Activated CD4-positive, alpha-beta T cell treated with anti-CD3 and anti-CD28 coated beads, Interleukin-2, amount 50 U/mL, for 16 hours (primary cell): Measurements from ENCODE around the gene NEK11.
"Not testable (repeated sequence)": the region's sequence is repeated elsewhere in the genome, so short reads cannot be mapped to it uniquely, and the experiment has no call there.

ENCODE experiments used
- DNase-seq: peaks from one replicate; pipeline ENCODE4 v3.0.0-alpha.2; 2020

Gene NEK11

DNA sequence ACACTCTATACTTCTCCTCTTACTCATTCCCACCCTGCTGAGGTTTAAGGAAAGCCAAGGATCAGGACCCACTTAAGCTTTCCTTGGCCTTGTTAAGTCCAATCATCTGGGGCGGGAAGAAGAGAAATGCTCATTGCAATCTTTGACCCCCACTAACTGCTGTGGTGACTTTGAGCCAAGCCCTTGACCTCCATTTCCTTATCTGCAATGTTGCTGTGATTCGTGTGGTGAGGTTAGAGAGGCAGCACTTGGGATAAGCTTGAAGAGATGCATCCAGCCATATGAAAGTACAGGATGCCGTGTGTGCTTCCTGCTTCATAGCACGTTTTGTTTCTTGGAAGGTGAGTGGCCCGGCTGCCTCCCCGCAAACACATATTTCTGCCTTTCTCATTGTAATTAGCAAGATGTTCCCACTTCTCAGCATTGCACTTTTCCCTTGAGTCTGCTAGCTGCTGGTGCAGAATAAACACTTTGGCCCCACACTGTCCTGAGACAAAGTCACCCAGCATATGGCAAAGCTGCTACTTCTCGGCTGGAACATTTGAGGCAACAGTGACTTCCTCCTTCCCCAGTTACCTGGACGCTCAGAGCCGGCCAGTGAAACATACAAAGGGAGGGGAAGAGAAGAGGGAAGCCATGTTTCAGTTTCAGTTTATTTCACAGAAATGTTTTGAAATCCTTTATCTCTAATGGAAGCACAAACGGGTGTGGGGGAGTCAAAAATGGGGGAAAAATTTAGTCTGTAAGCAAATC lies 344.4 kb downstream of the NEK11 start:
- no peak for DNase-seq

DNA sequence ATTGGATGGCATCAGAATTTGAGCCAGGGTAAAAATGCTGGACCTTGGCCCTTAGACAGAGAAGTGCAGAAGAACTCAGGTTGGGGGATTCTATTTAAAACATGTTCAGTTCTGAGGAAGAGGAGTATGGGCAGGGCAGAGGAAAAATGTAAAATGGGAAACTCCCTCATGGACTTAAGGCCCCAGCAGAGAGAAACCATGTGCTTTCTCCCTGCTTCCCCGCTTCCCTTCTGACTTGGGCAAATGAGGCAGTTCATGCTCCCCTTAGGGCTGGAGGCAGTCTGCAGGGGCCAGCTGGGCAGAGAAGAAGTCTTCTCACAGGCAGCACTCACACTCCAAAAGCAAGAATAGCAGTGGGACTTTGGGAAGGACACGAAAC lies 345.0 kb downstream of the NEK11 start:
- no peak for DNase-seq

DNA sequence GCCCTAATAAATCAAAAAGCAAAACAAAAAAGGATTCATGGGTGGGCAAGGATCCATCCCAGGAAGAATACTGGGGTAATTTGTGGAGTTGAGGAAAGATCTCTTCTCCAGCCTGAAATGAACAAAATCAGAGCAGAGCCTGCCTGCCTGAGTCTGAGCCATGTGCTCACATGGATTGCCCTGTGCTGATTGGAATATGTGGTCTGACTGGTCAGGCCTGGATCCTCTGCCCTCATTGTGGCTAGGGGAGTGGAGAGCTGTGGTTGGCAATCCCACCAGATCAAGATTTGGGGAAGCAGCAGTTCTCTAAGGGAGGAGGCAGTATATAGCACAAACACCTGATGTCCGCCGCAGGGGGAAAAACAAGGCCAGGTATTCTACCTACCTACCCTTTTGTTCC lies 348.1 kb downstream of the NEK11 start:
- no peak for DNase-seq

DNA sequence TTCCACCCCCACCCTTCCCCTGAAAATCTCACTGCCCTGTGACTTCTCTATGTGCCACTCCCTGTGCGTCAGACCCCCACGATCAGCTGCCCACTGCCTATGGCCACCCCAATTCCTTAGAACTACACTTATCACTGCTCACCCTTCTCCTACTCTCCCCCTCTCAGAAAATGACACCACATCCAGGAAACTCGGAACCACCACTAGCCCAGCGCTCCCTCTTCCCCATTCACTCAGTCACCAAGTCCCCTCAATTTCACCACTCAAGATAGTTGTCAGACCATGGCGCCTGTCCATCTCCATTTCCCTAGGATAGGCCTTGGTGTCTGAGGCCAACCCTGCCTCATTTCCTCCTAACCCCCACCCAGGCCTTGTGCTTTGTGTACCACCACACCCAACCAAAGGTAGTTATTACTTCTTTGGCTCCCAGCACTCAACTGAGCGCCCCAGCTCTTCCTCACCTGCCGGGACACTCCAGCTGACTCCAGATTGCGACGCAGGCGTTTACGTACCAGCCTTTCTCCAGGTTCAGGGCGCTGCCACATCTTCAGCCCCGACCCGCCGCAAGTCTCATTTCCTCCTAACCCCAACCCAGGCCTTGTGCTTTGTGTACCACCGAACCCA lies 354.3 kb downstream of the NEK11 start:
- not testable (repeated sequence) for DNase-seq

- peak; percentile 99 for DNase-seq
Measured at GRCh38 chr3:131381445-131382291, 355.0 kb downstream of the NEK11 start, which contains the start of gene NUDT16. Gene NUDT16 (plus strand): TSS chr3:131381774. CDS start chr3:131381805, 31 bp downstream.

DNA sequence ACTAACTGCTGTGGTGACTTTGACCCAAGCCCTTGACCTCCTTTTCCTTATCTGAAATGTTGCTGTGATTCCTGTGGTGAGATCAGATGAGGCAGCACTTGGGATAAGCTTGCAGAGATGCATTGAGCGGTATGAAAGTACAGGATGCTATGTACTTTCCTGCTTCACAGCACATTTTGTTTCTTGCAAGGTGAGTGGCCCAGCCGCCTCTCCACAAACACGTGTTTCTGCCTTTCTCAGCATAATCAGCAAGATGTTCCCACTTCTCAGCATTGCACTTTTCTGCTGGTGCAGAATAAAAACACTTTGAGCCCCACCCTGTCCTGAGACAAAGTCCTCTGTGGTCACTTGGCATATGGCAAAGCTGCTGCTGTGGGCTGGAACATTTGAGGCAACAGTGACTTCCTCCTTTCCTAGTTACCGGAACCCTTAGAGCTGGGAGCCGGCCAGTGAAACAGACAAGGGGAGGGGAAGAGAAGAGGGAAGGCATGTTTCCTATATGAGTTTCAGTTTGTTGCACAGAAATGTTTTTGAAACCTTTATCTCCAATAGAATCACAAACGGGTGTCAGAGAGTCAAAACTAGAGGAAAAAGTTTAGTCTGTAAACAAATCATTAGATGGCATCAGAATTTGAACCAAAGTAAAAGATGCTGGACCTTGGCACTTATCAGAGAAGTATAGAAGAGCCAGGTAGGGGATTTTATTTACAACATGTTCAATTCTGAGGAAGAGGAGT lies 359.9 kb downstream of the NEK11 start:
- DNase-seq = peak; percentile 59

DNA sequence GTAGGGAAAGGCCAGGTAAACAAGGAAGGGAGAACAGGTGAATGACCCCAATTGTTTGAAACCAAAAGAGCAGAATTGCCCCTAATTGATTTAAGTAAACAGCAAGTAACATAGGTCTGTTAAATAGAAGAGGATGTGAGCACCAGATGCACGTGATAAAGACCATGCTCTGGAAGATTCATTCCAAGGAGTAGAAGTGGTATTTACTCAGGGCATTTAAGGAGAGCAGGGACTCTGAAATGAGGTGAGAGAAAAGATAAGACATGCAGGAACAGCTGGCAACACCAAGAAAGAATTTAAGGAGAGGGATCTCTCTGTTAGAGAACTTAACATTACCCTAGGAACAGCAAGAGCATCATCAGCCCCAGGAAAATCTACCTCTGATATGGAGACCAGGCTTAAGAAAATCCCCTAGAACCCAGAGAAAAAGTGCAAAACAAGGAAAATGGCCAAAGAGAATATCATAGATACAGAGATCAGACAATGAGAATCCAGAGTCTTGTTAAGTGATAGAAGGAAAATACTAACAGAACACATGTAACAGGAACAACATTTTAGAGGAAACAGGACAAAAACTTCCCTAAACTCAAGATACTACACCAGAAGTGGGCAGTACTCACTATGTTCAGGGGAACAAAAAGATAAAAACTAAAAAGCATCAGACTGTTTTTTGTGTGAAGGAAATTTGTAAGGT lies 361.3 kb downstream of the NEK11 start:
- no peak for DNase-seq

- DNase-seq = no peak
Measured at GRCh38 chr3:131388490-131388799, 361.8 kb downstream of the NEK11 start.

GRCh38 chr3:131390331-131390730 lies 363.7 kb downstream of the NEK11 start:
- no peak for DNase-seq

- DNase-seq = no peak
Measured at GRCh38 chr3:131393051-131393450, 366.4 kb downstream of the NEK11 start.

DNA sequence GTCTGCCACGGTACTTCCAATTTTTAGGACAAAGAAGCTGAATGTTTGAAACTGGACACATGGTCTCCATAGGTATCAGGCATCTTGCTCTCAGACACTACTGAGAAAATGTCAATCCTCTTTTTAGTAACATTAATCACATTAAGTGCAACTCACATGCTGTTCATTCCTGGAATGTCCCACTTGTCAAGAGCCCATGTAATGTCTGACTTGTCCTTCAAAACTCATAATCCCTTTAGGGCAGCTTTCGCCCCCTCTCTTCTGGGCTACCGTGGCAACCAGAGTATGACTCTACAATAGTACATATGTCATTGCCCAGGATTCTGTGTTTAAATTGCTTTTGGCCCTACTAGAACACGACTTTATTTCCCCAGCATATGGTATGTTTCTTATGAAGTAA lies 367.2 kb downstream of the NEK11 start:
- no peak for DNase-seq

GRCh38 chr3:131394400-131394799 lies 367.7 kb downstream of the NEK11 start:
- no peak for DNase-seq

- DNase-seq = no peak
Measured at GRCh38 chr3:131396170-131396569, 369.5 kb downstream of the NEK11 start.

GRCh38 chr3:131397889-131398288 lies 371.2 kb downstream of the NEK11 start:
- no peak for DNase-seq
